COLO668 (cell line): ENCODE measurements around the gene GPC6.

Experiments
- DNase-seq: peaks from one replicate; lab custom pipeline; 2025; ENCODE audit not compliant: unreplicated experiment; lab: John Stamatoyannopoulos, UW

GPC6 gene

GRCh38 chr13:93368296-93368695, 141.7 kb downstream of the GPC6 start:
- DNase-seq, result no peak

GRCh38 chr13:93368718-93369117, 142.1 kb downstream of the GPC6 start:
- DNase-seq, result no peak

DNA sequence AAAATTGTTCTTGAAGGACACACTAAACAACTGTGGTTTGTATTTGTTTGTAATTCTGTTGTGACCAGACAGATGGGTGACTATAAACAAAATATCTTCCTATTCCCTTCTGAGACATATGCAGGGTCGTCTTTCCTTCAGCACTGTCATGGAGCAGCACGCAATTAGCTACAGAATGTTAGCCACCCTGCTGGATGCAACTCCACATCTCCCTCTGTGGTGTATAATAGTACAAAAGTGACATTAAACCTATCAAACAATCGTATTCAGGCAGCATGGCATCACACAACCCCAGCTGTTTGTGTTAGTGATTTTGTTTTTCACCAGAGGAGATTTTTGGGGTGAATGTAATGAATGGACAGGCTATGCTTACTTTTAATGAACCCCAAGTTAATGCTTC, 146.2 kb downstream of the GPC6 start:
- DNase-seq, result no peak

DNA sequence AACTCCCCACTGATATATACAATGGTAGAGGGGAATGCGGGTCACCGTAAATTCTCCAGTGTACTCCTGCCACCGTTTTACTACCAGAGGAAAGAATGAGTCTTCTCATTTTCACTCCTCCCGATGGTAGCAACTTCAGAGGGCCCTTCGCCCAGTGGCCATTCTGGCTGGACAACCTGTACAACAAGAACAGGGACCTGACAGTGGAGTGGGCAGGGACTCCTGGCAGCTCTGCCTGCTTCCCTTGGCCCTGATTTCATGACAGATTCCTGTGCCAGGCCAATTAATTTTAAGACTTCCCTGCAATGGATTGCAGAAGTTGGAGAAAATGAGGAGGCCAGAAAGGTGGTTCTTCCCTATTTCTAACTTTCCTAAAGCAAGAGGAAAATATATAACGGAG, 148.9 kb downstream of the GPC6 start:
- no peak for DNase-seq

GRCh38 chr13:93377196-93377595, 150.6 kb downstream of the GPC6 start:
- DNase-seq, result no peak

- no peak for DNase-seq
Observed at GRCh38 chr13:93378184-93378583, 151.6 kb downstream of the GPC6 start.

DNA sequence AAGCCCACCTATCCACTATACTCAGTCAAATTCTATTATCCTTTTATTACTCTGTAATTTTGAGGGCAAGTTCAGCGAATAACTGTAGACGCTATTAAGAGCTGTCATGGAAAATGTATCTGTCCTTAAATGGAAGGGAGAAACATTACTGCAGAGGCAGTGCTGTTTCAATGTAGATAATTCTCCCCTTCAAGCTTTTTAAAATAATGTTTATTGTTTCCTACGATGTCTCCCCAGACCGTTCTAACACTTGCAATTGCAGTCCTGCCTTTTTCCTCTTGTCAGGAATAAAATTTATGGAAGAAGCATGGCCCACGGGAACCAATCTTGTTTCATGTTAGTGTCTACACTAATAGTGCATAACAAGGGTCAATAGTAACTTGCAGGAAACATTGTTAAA, 159.5 kb downstream of the GPC6 start:
- DNase-seq, result no peak

- DNase-seq, result no peak
Observed at GRCh38 chr13:93388701-93389100, 162.1 kb downstream of the GPC6 start.

GRCh38 chr13:93397619-93398018, 171.0 kb downstream of the GPC6 start:
- no peak for DNase-seq

- no peak for DNase-seq
Observed at GRCh38 chr13:93398167-93399035, 171.8 kb downstream of the GPC6 start.

DNA sequence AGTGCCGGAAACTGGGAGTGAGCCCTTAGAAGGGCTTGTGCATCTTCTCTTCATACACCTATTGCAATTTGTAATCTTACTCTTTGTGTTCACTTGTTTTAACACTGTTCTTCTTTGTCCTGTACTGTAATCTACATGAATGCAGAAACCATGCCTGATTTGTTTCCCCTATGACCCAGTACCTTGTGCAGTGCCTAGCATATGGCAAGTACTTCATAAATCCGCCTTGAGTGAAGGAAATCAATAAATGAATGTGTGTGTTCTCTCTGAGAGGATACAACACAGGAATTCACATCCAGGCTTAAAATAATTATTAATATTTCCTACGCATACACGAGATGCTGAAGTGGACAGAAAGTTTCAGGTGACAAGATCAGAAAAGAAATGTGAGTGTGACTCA, 172.6 kb downstream of the GPC6 start:
- no peak for DNase-seq

GRCh38 chr13:93406136-93406535, 179.5 kb downstream of the GPC6 start:
- no peak for DNase-seq

DNA sequence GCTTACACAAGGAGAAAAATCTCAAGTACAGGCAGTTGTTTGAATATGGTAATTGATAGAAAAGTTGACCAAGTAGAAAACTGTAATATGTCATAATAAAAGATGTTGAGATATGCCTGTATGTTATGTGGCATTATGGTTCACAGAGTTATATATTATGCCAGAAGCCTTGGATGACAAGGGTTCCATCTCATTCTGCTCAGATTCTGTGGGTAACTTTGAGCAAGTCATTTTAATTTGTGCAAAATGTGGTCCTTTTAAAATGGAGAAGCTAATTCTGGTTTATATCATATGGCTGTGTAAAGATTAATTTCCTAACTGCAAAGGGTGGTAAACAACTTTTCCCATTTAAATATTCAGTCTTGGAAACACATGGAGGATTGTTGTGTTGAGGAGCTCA, 180.9 kb downstream of the GPC6 start:
- no peak for DNase-seq

- DNase-seq, result no peak
Observed at GRCh38 chr13:93409001-93409400, 182.4 kb downstream of the GPC6 start.

GRCh38 chr13:93409816-93410215, 183.2 kb downstream of the GPC6 start:
- DNase-seq, result no peak

GRCh38 chr13:93411186-93411680, 184.6 kb downstream of the GPC6 start:
- DNase-seq, result no peak

- no peak for DNase-seq
Observed at GRCh38 chr13:93412676-93413075, 186.1 kb downstream of the GPC6 start.

GRCh38 chr13:93413972-93414717, 187.5 kb downstream of the GPC6 start:
- no peak for DNase-seq

DNA sequence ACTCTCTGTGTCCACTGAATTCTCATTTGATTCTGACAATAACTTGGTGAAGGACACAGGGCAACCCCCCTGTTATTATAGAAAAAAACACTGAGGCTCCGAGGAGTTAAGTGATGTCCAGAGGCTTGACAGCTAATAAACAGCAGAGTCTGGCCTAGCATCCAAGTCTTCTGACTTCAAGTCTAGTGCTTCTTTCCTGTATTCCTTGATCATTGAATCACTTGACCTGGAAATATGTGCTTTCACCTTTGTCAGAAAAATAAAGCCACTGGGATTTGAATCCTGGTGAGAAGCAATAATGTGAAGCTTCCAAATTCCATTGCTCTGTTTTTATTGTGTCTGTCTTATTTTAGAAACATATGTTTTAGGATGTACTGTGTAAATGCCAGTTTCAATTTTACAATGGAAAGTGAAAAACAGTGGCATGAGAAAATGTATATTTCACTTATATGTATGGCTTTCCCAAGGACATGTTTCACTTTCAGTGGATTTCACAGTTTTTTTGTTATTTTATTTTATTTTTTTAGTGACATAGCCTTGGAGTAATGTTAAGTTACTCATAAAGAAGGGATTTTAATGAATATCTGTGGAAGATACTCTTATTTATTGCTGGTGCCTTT, 190.2 kb downstream of the GPC6 start:
- DNase-seq, result no peak

GRCh38 chr13:93418398-93418797, 191.8 kb downstream of the GPC6 start:
- no peak for DNase-seq

- DNase-seq, result no peak
Observed at GRCh38 chr13:93420206-93420605, 193.6 kb downstream of the GPC6 start.

GRCh38 chr13:93420887-93421286, 194.3 kb downstream of the GPC6 start:
- no peak for DNase-seq
